ENCODE results near the gene VPS13A. TPM values are rescaled to one million over a fixed set of nuclear protein-coding genes. Genes with fewer than 3 reads are reported as not detected.
A peak's percentile ranks its signal among the peaks of the same experiment; 100 is the strongest.

The VPS13A gene
- total RNA-seq, 1 donor: 59.2 TPM

- Histone ChIP-seq H3K9me3 (ENCODE audit: low read depth, low read length) (no peaks in the 10 kb centered on the region), H3K27me3 (ENCODE audit: insufficient read depth, low read length) (no peaks in the 10 kb centered on the region), H3K4me1 (ENCODE audit: insufficient read depth, low read length) (no peaks in the 10 kb centered on the region), H3K4me3 (ENCODE audit: low read length) (no peak overlapping the region)
Measured at GRCh38 chr9:77170991-77171699, 6.2 kb upstream of the VPS13A start.

GRCh38 chr9:77175151-77175550 lies 2.2 kb upstream of the VPS13A start:
- no peaks in the 10 kb centered on the region for H3K9me3 ChIP-seq (ENCODE audit: low read depth, low read length)

GRCh38 chr9:77176106-77176505 lies 1.2 kb upstream of the VPS13A start:
- Histone ChIP-seq H3K4me1 (ENCODE audit: insufficient read depth, low read length) (peaks cover 22% of the 10 kb centered on the region), H3K9me3 (ENCODE audit: low read depth, low read length) (no peaks in the 10 kb centered on the region), H3K27me3 (ENCODE audit: insufficient read depth, low read length) (no peaks in the 10 kb centered on the region), H3K4me3 (ENCODE audit: low read length) (no peak overlapping the region)

More at GRCh38 chr9:77175151-77175550, 2.2 kb upstream of the VPS13A start:
- peaks cover 22% of the 10 kb centered on the region for H3K4me1 ChIP-seq (ENCODE audit: insufficient read depth, low read length)
- H3K4me3 ChIP-seq (ENCODE audit: low read length): no peak overlapping the region
- H3K27me3 ChIP-seq (ENCODE audit: insufficient read depth, low read length): no peaks in the 10 kb centered on the region

GRCh38 chr9:77176686-77177142 lies 620 bp upstream of the VPS13A start:
- no peaks in the 10 kb centered on the region for H3K9me3 ChIP-seq (ENCODE audit: low read depth, low read length)

GRCh38 chr9:77177894-77178794 lies 810 bp downstream of the VPS13A start:
- H3K4me3 ChIP-seq (ENCODE audit: low read length): peak overlapping the region; percentile 76
- peaks cover 22% of the 10 kb centered on the region for H3K4me1 ChIP-seq (ENCODE audit: insufficient read depth, low read length)
- H3K27me3 ChIP-seq (ENCODE audit: insufficient read depth, low read length): no peaks in the 10 kb centered on the region
- H3K9me3 ChIP-seq (ENCODE audit: low read depth, low read length): no peaks in the 10 kb centered on the region

More at GRCh38 chr9:77176686-77177142, 620 bp upstream of the VPS13A start:
- Histone ChIP-seq H3K27me3 (ENCODE audit: insufficient read depth, low read length) (no peaks in the 10 kb centered on the region), H3K4me1 (ENCODE audit: insufficient read depth, low read length) (peaks cover 22% of the 10 kb centered on the region), H3K4me3 (ENCODE audit: low read length) (peak overlapping the region; percentile 76)

GRCh38 chr9:77180056-77180455 lies 2.7 kb downstream of the VPS13A start:
- Histone ChIP-seq H3K27me3 (ENCODE audit: insufficient read depth, low read length) (no peaks in the 10 kb centered on the region), H3K4me3 (ENCODE audit: low read length) (no peak overlapping the region), H3K9me3 (ENCODE audit: low read depth, low read length) (no peaks in the 10 kb centered on the region), H3K4me1 (ENCODE audit: insufficient read depth, low read length) (peaks cover 22% of the 10 kb centered on the region)

- H3K27me3 ChIP-seq (ENCODE audit: insufficient read depth, low read length): no peaks in the 10 kb centered on the region
- peaks cover 8% of the 10 kb centered on the region for H3K4me1 ChIP-seq (ENCODE audit: insufficient read depth, low read length)
- no peak overlapping the region for H3K4me3 ChIP-seq (ENCODE audit: low read length)
- no peaks in the 10 kb centered on the region for H3K9me3 ChIP-seq (ENCODE audit: low read depth, low read length)
Measured at GRCh38 chr9:77183581-77183980, 6.2 kb downstream of the VPS13A start.

- no peaks in the 10 kb centered on the region for H3K4me1 ChIP-seq (ENCODE audit: insufficient read depth, low read length)
- no peaks in the 10 kb centered on the region for H3K9me3 ChIP-seq (ENCODE audit: low read depth, low read length)
- no peaks in the 10 kb centered on the region for H3K27me3 ChIP-seq (ENCODE audit: insufficient read depth, low read length)
- no peak overlapping the region for H3K4me3 ChIP-seq (ENCODE audit: low read length)
Measured at GRCh38 chr9:77188242-77188641, 10.9 kb downstream of the VPS13A start.

- no peaks in the 10 kb centered on the region for H3K4me1 ChIP-seq (ENCODE audit: insufficient read depth, low read length)
- no peaks in the 10 kb centered on the region for H3K27me3 ChIP-seq (ENCODE audit: insufficient read depth, low read length)
- H3K9me3 ChIP-seq (ENCODE audit: low read depth, low read length): no peaks in the 10 kb centered on the region
- H3K4me3 ChIP-seq (ENCODE audit: low read length): no peak overlapping the region
Measured at GRCh38 chr9:77194423-77194822, 17.1 kb downstream of the VPS13A start.

GRCh38 chr9:77210116-77210515 lies 32.8 kb downstream of the VPS13A start:
- Histone ChIP-seq H3K27me3 (ENCODE audit: insufficient read depth, low read length) (no peaks in the 10 kb centered on the region), H3K4me3 (ENCODE audit: low read length) (no peak overlapping the region), H3K4me1 (ENCODE audit: insufficient read depth, low read length) (no peaks in the 10 kb centered on the region), H3K9me3 (ENCODE audit: low read depth, low read length) (no peaks in the 10 kb centered on the region)

- H3K9me3 ChIP-seq (ENCODE audit: low read depth, low read length): no peaks in the 10 kb centered on the region
Measured at GRCh38 chr9:77211561-77211960, 34.2 kb downstream of the VPS13A start.

GRCh38 chr9:77212801-77213200 lies 35.5 kb downstream of the VPS13A start:
- Histone ChIP-seq H3K4me1 (ENCODE audit: insufficient read depth, low read length) (no peaks in the 10 kb centered on the region), H3K4me3 (ENCODE audit: low read length) (no peak overlapping the region), H3K9me3 (ENCODE audit: low read depth, low read length) (no peaks in the 10 kb centered on the region), H3K27me3 (ENCODE audit: insufficient read depth, low read length) (no peaks in the 10 kb centered on the region)

More at GRCh38 chr9:77211561-77211960, 34.2 kb downstream of the VPS13A start:
- Histone ChIP-seq H3K4me1 (ENCODE audit: insufficient read depth, low read length) (no peaks in the 10 kb centered on the region), H3K27me3 (ENCODE audit: insufficient read depth, low read length) (no peaks in the 10 kb centered on the region), H3K4me3 (ENCODE audit: low read length) (no peak overlapping the region)

GRCh38 chr9:77215874-77216273 lies 38.5 kb downstream of the VPS13A start:
- no peaks in the 10 kb centered on the region for H3K4me1 ChIP-seq (ENCODE audit: insufficient read depth, low read length)
- H3K27me3 ChIP-seq (ENCODE audit: insufficient read depth, low read length): no peaks in the 10 kb centered on the region
- H3K4me3 ChIP-seq (ENCODE audit: low read length): no peak overlapping the region
- H3K9me3 ChIP-seq (ENCODE audit: low read depth, low read length): no peaks in the 10 kb centered on the region

GRCh38 chr9:77218612-77219011 lies 41.3 kb downstream of the VPS13A start:
- H3K4me1 ChIP-seq (ENCODE audit: insufficient read depth, low read length): no peaks in the 10 kb centered on the region

GRCh38 chr9:77221431-77221830 lies 44.1 kb downstream of the VPS13A start:
- no peak overlapping the region for H3K4me3 ChIP-seq (ENCODE audit: low read length)
- H3K4me1 ChIP-seq (ENCODE audit: insufficient read depth, low read length): no peaks in the 10 kb centered on the region
- H3K9me3 ChIP-seq (ENCODE audit: low read depth, low read length): no peaks in the 10 kb centered on the region
- H3K27me3 ChIP-seq (ENCODE audit: insufficient read depth, low read length): no peaks in the 10 kb centered on the region

More at GRCh38 chr9:77218612-77219011, 41.3 kb downstream of the VPS13A start:
- H3K9me3 ChIP-seq (ENCODE audit: low read depth, low read length): no peaks in the 10 kb centered on the region
- no peaks in the 10 kb centered on the region for H3K27me3 ChIP-seq (ENCODE audit: insufficient read depth, low read length)
- H3K4me3 ChIP-seq (ENCODE audit: low read length): no peak overlapping the region
